Smooth muscle cell (in vitro differentiated cells): ENCODE data around the gene FHIT. TPM values are rescaled to one million over a fixed set of nuclear protein-coding genes. Genes with fewer than 3 reads are reported as not detected.

ENCODE experiments used
- DNase-seq: peaks from one replicate; lab custom pipeline; 2025; ENCODE audit not compliant: unreplicated experiment; lab: John Stamatoyannopoulos, UW
- H2AFZ ChIP-seq: fragments of 200-600 bp; sonication (generic); 2 replicates; pipeline ENCODE4 v1.6.0; 2016; ENCODE audit warnings: antibody characterized with exemption, low read depth, mild to moderate bottlenecking
- H3F3A ChIP-seq: fragments of 200-600 bp; sonication (generic); 2 replicates; pipeline ENCODE4 v1.6.0; 2017; ENCODE audit warnings: antibody characterized with exemption, low read depth
- H3K27ac ChIP-seq: fragments of 200-600 bp; sonication (generic); 2 replicates; pipeline ENCODE4 v1.5.1; 2016; ENCODE audit warnings: low read depth, mild to moderate bottlenecking
- H3K27me3 ChIP-seq: fragments of 200-600 bp; sonication (generic); 2 replicates; pipeline ENCODE4 v1.6.1; 2016; ENCODE audit warnings: low read depth, mild to moderate bottlenecking
- H3K36me3 ChIP-seq: fragments of 200-600 bp; sonication (generic); 2 replicates; pipeline ENCODE4 v1.5.1; 2016; ENCODE audit warnings: low read depth
- H3K4me1 ChIP-seq: fragments of 200-600 bp; sonication (generic); 2 replicates; pipeline ENCODE4 v1.5.1; 2016; ENCODE audit warnings: low read depth
- H3K4me2 ChIP-seq: fragments of 200-600 bp; sonication (generic); 2 replicates; pipeline ENCODE4 v1.6.0; 2016; ENCODE audit warnings: mild to moderate bottlenecking
- H3K4me3 ChIP-seq: fragments of 200-600 bp; sonication (generic); 2 replicates; pipeline ENCODE4 v1.5.1; 2016; ENCODE audit warnings: mild to moderate bottlenecking
- H3K79me2 ChIP-seq: fragments of 200-600 bp; sonication (generic); 2 replicates; pipeline ENCODE4 v1.6.0; 2016; ENCODE audit warnings: low read depth, mild to moderate bottlenecking
- H3K9ac ChIP-seq: fragments of 200-600 bp; sonication (generic); 2 replicates; pipeline ENCODE4 v1.6.0; 2016; ENCODE audit warnings: low read depth
- H3K9me3 ChIP-seq: fragments of 200-600 bp; sonication (generic); replicated peaks from 2 replicates; pipeline ENCODE4 v1.5.1; 2016; ENCODE audit warnings: low read depth
- H4K20me1 ChIP-seq: fragments of 200-600 bp; sonication (generic); 2 replicates; pipeline ENCODE4 v1.6.0; 2016; ENCODE audit warnings: low read depth
- CTCF ChIP-seq: fragments of 200-600 bp; sonication (generic); IDR thresholded peaks from 2 replicates; pipeline ENCODE4 v1.5.1; 2017; ENCODE audit warnings: borderline replicate concordance, mild to moderate bottlenecking, antibody characterized with exemption; ENCODE audit not compliant: insufficient read depth, poor library complexity, severe bottlenecking
- WGBS: methylation state at CpG from one replicate; pipeline ENCODE4 v1.1.7; 2016; ENCODE audit warnings: low lambda C conversion rate; 5-methylcytosine and 5-hydroxymethylcytosine counted together
- polyA plus RNA-seq: library from polyadenylated mRNA; unstranded; fragments of >200 nt; fragmentation: Nextera tagmentation; extraction: Ambion mirVana; gene quantifications from 2 replicates; pipeline ENCODE4 v1.2.1, GENCODE V29; 2016
- total RNA-seq: library from RNA; depleted of rRNA; stranded (reverse); fragments of >200 nt; gene quantifications from 2 replicates; pipeline ENCODE4 v1.2.3, GENCODE V29; 2014

The FHIT gene
- total and polyA plus RNA-seq, 2 experiments from 2014 or later = 5.9 to 6.7 TPM

- no peaks in the 10 kb centered on the region for H3K9me3 ChIP-seq
- no peaks in the 10 kb centered on the region for H3K27me3 ChIP-seq
- DNase-seq = no peak
- H3K27ac ChIP-seq = no peak overlapping the region
- 96% methylated on average over 1 of the region's 1 CpG for WGBS
- H3K9ac ChIP-seq = no peak overlapping the region
- no peak overlapping the region for H3K4me2 ChIP-seq
- no peaks in the 10 kb centered on the region for H3F3A ChIP-seq
- H3K4me1 ChIP-seq = no peaks in the 10 kb centered on the region
- H2AFZ ChIP-seq = no peak overlapping the region
- no peaks in the 10 kb centered on the region for H4K20me1 ChIP-seq
- no peak for TF ChIP-seq CTCF
- no peaks in the 10 kb centered on the region for H3K36me3 ChIP-seq
- H3K4me3 ChIP-seq = no peak overlapping the region
- no peaks in the 10 kb centered on the region for H3K79me2 ChIP-seq
Observed at GRCh38 chr3:59790241-59790640, 1461.0 kb downstream of the FHIT start.

GRCh38 chr3:59788801-59789200 lies 1462.5 kb downstream of the FHIT start:
- DNase-seq = no peak
- H3K4me1 ChIP-seq = no peaks in the 10 kb centered on the region
- H3F3A ChIP-seq = no peaks in the 10 kb centered on the region
- H3K36me3 ChIP-seq = no peaks in the 10 kb centered on the region
- no peaks in the 10 kb centered on the region for H4K20me1 ChIP-seq
- H3K27ac ChIP-seq = no peak overlapping the region
- no peaks in the 10 kb centered on the region for H3K9me3 ChIP-seq
- WGBS = 95% methylated on average over 4 of the region's 4 CpGs
- no peaks in the 10 kb centered on the region for H3K27me3 ChIP-seq
- no peak for TF ChIP-seq CTCF
- no peaks in the 10 kb centered on the region for H3K79me2 ChIP-seq
- no peak overlapping the region for H2AFZ ChIP-seq
- no peak overlapping the region for H3K9ac ChIP-seq
- no peak overlapping the region for H3K4me3 ChIP-seq
- no peak overlapping the region for H3K4me2 ChIP-seq

GRCh38 chr3:59788133-59788532 lies 1463.1 kb downstream of the FHIT start:
- no peak for DNase-seq
- H3K4me1 ChIP-seq = no peaks in the 10 kb centered on the region

More at GRCh38 chr3:59788133-59788532, 1463.1 kb downstream of the FHIT start:
- TF ChIP-seq CTCF = no peak
- Histone ChIP-seq H3K4me2 (no peak overlapping the region), H3K27ac (no peak overlapping the region), H3K36me3 (no peaks in the 10 kb centered on the region), H3K9me3 (no peaks in the 10 kb centered on the region), H3K79me2 (no peaks in the 10 kb centered on the region), H2AFZ (no peak overlapping the region), H3K9ac (no peak overlapping the region), H3F3A (no peaks in the 10 kb centered on the region), H4K20me1 (no peaks in the 10 kb centered on the region), H3K27me3 (no peaks in the 10 kb centered on the region), H3K4me3 (no peak overlapping the region)
- WGBS = 96% methylated on average over 3 of the region's 3 CpGs
